NCI-H345 (cell line): ENCODE results near the gene TIPRL.

ENCODE experiments used
- DNase-seq: peaks from one replicate; lab custom pipeline; 2025; lab: John Stamatoyannopoulos, UW

Gene TIPRL

DNA sequence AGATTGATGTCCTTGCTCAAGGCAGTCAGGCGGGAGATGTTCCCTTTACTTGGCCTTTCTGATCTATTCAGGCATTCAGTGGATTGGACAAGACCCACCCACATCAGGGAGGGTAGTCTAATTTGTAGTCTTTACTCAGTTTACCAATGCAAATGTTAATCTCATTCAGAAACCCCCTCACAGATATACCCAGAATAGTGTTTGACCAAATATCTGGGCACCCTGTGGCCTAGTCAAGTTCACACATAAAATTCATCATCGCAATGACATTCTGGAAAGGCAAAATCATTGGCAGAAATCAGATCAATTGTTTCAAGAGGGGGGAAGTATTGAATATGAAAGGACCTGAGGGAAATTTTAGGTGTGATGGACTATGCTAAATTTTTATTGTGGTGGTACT, 34.6 kb downstream of the TIPRL start:
- DNase-seq, result no peak

DNA sequence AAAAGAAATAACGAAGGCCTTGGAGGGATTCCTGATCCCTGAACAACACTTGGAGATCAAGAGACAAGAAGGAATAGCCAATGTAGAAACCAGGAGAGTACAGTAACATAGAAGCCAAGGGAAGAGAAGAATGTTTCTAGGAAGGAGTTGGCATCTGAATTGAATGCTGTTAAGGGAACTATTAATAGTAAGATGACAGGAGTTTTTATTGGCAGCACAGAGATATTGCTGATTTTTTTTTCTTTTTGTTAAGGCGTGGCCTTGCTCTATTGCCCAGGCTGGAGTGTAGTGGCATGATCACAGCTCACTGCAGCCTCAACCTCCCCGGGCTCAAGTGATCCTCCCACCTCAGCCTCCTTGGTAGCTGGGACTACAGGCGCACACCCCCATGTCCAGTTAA, 37.4 kb downstream of the TIPRL start:
- DNase-seq, result no peak

DNA sequence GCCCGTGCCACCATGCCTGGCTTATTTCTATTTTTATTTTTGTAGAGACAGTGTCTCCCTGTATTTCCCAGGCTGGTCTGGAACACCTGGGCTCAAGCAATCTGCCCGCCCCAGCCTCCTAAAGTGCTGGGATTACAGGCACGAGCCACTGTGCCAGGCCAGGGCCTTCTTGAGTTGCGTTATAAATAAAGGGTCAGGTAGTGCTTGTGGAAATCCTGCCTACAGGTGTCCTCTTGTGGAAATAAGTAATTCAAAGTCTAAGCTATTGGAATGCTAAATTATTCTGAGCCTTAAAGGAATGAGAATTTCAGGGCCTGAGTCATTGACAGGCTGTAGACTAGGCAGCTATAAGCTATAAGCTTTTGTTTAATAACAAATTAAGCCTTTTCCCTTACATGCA, 38.9 kb downstream of the TIPRL start:
- DNase-seq, result no peak

GRCh38 chr1:168218658-168219057, 39.9 kb downstream of the TIPRL start:
- DNase-seq, result no peak

- DNase-seq, result no peak
These were observed 41.7 kb downstream of the TIPRL start for GRCh38 chr1:168220470-168220871.

DNA sequence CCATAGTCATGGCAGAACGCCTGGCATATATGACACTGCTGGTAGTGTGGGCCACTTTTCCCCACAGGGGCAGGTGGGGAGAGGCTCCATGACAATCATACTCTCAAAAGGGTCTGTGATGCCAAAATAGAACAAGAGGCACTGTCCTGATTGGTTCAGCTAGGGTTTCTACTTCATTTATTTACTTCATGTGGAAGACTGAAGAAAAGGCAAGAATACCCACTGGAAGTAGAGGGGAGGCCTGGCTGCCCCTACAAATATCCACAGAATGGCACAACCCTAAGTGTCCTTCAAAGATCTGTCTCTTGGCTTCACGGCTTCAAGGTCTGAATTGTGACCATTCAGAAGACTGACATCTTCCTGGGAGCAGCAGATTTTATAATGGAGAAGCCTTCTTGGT, 42.5 kb downstream of the TIPRL start:
- DNase-seq, result no peak

DNA sequence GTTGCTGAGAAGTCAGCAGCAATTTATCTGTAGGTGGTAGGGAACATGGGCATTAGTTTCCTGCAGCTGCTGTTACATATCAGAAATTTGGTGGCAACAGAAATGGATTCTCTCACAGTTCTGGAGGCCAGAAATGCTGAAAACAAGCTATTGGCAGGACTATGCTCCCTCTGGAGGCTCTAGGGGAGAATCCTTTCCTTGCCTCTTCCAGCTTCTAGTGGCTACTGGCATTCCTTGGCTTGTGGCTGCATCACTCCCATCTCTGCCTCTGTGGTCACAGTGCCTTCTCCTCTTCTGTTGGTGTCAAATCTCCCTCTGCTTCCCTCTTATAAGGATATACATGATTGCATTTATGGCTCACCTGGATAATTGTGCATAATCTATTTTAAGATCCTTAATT, 44.5 kb downstream of the TIPRL start:
- DNase-seq, result no peak

- no peak for DNase-seq
These were observed 45.1 kb downstream of the TIPRL start for GRCh38 chr1:168223681-168224540.

- DNase-seq, result no peak
These were observed 46.2 kb downstream of the TIPRL start for GRCh38 chr1:168224991-168225390.

DNA sequence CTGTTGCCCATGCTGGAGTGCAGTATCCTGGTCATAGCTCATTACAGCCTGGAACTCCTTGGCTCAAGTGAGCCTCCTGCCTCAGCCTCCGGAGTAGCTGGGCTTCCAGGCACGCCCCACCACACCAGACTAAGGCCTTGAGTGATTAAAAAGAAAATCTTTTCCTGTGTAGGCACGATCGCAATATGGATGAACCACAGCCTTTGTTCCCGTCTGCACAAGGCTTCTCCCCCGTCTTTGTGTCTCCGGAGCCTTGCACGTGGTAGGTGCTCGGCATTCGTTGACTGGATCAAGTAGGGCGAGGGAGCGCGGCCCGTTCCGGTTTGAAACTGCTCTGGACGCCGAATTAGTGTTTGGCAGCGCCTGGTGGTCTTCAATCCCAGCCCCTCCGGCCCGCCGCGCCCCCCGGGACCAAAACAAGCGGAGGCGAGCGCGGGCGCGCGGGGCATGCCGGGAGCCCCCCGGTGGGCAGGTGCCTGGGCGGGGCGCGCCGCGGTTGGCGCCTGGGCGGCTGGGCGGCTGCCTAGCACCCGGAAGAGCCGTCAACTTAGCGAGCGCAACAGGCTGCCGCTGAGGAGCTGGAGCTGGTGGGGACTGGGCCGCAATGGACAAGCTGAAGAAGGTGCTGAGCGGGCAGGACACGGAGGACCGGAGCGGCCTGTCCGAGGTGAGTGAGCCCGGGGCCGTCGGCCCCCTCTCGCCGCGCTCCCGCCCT, 46.9 kb downstream of the TIPRL start, which contains the start of gene SFT2D2:
TSS of gene SFT2D2 (plus strand) at position 529 of the 715 bp plus-strand sequence. CDS start at position 605, 76 bp downstream.
- peak; percentile 87 for DNase-seq

DNA sequence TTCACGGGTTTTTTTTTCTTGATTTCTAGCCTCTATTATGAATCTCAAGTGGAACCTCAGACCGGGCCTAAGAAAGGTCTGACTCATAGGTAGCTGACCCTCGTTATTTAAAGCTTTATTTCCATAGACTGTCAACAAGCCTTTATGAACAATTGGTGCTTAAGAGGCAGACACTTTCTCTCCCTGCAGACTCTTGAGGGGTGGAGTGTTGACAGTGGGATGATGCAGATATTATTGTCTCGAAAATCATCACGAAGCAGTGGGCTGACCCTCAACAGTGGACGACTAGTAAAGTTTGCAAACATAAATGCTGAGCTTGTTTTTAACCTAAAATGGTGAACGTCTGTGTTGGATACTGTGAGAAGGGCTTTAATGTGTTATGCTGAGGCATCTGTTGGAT, 48.9 kb downstream of the TIPRL start:
- DNase-seq, result no peak

- no peak for DNase-seq
These were observed 51.1 kb downstream of the TIPRL start for GRCh38 chr1:168229893-168230292.

DNA sequence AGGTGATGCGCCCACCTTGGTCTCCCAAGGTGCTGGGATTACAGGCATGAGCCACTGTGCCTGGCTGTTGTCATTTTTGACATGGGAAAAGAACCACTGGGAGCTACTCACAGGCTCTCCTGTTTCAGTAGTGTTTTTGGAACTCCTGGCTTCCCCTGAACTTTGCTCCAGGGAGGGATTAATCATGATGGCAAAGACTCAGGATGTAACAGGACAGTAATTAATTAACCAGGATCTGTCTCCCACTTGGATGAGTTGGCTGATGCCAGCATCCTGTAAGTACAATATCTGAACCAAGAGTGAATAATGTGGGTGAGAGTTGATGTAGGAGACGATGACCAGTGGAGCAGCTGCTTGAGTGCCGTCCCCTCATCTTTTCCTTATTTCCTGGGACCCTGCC, 51.9 kb downstream of the TIPRL start:
- no peak for DNase-seq

- peak; percentile 52 for DNase-seq
These were observed 56.2 kb downstream of the TIPRL start for GRCh38 chr1:168234846-168235547.

DNA sequence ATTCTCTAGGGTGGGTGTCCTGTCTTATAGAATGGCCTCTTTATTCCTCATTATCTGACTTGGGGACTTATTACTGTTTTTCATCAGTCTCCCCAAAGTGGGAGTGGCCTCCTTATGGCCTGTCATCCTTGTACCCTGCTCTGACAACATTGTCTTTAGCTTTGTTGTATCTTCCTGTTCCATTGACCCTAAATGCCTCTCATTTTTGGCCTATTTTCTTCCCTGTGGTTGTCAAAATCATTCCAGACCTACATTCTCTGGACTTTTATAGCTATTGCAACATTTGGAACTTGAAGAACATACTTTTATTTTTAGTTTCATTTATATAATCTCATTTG, 56.8 kb downstream of the TIPRL start:
- DNase-seq, result no peak

DNA sequence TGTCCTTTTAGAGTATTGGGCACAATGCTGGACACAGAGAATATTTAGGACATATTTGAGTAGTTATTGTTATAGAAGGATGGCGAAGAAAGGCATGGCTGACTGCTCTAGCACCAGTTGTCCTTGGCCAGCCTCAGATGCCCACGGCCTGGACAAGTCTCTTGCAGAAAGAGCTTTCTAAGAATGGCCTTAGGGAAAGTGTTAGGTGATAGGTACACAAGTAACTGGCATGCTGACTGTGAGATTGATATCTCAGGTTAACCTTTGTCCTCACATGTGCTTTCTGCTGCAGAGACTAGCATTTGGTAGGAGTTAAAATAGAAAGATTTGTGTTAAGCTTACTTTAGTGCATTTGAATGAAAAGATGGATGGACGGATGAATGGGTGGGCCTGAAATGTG, 57.2 kb downstream of the TIPRL start:
- no peak for DNase-seq

DNA sequence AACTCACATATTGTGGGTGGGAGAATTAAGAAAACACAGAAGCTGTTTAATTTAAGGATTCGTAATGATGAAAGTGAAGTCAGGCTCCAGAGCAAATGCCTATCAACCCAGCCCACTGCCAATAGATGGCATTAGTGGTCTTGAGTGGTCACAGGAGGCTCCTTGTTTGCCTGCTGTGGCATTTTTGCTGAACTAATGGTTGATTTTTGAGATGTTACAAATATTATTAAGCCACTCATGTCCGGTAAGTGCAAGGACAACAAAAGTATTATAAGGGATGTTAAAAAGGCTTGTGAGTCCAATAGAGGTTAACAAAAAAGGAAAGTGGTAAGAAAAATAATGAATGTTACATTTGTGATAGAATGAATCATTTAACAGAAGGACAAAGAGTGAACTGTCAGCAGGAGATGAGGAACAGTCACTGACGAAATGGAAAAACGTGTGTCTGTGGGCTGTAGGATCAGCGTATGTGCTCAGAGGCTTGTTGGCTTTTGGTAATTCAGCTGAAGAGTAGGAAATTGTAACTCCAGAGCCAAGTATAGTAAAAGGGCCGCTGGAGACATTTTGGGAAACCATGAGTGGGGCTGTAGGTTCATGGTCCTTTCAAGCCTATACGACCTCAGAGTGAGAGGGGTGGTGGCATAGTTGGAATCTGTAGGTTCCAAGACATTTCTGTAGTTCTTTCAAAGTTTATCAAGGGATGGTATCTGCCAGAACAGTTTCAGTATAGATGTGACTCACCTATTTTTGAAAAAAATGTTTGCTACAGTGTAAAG, 58.3 kb downstream of the TIPRL start:
- no peak for DNase-seq

DNA sequence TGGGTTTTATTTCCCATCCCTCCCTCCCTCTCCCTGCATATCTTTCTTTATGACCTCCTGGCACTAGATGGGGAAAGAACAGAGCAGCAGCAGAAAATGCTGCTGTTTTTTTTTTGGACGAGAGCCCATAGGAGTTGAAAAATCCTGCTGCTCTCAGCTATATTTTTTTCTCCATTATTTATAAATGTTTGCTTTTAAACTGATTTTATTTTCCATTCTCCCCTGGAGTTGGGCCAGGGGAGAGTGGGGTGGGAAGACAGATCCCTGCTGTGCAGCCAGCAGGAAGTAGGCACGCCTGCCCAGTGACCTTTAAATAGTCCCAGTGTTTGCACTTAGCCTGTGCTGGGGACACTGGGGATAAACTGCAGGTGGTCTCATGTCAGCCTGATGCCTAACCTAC, 64.4 kb downstream of the TIPRL start:
- no peak for DNase-seq

DNA sequence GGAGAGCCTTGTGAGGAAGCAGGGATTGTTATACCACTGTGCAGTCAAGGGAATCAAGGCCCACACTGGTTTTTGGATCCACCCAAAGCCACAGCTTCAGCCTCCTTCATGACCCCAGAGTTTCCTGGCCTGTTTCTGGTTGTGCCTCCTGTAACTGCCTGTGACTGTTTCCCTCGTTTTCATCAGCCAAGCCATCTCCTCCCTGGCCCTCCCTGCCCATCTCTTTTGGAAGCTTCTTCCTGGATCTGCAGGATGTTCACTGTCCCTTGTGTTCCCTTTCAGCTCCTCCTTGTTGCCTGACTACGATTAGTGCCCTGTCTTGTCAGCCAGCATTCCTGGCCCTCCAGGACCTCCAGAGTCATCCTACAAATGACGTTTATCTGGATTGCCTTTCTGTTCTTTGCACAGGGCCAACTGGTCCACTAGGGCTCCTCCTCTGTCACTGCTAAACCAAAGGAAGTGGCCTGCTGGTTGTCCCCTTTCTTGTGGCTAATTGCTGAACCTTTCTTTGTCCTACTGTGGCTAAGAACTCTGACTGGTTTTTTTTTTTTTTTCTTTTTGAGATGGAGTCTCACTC, 65.0 kb downstream of the TIPRL start:
- no peak for DNase-seq

DNA sequence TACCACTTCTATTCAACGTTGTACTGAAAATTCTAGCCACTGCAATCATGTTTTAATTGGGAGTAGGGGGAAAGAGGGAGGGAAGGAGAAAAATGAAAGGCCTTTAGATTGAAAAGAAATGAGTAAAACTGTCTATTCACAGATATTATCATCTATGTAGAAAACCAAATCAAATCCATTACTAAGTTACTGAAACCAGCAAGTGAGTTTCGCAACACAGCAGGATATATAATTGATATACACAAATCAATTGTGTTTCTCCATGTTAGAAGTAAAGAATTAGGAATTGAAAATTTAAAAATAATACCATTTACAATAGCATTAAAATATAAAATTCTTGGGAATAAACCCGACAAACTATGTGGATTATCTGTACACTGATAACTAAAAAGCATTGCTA, 66.3 kb downstream of the TIPRL start:
- no peak for DNase-seq

DNA sequence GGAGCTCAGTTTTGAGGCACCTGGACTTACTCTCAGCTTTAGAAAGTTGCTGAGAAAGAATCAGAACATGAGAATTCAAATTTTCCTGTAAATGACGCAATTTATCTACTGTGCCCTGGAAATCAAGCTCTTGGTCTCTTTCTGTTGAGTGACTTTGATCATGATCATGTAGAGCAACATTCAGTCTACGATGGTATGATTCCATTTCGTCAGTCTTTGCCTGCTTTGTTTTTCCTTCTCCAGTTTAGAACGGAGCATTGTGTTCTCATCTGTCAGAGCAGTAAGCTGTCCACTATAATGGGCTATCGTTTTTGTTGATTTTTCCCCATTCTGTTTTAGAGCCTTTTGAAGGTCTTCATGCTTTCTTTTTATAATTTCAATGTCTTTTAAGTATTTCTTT, 67.7 kb downstream of the TIPRL start:
- no peak for DNase-seq
